SU-DHL-6 (cell line): ENCODE data around the gene PREX1.

Experiments used
- CTCF ChIP-seq: fragments of 200-600 bp; sonication (generic); IDR thresholded peaks from one replicate; pipeline ENCODE4 v1.5.1; 2017; ENCODE audit warnings: antibody characterized with exemption, mild to moderate bottlenecking, low read length, moderate library complexity; ENCODE audit not compliant: insufficient read depth, poor library complexity, severe bottlenecking
- EZH2phosphoT487 ChIP-seq: fragments of 200-600 bp; sonication (generic), shearing (Covaris generic); conservative IDR thresholded peaks from 2 replicates; pipeline ENCODE4 v1.6.1; 2018; ENCODE audit warnings: mild to moderate bottlenecking, antibody characterized with exemption, low read length, moderate library complexity, mixed read lengths

- TF ChIP-seq CTCF (no peak), EZH2phosphoT487 (no peak)
Observed at GRCh38 chr20:48850257-48850976, 22.6 kb upstream of the PREX1 start.
